Neuron (in vitro differentiated cells): Measurements from ENCODE around the gene PTPRG.

Experiments
- H2AFZ ChIP-seq: one replicate; pipeline ENCODE4 v1.6.1; 2013; ENCODE audit warnings: low read depth, mild to moderate bottlenecking, inconsistent platforms, low read length, moderate library complexity
- H3K27me3 ChIP-seq: one replicate; pipeline ENCODE4 v1.6.1; 2013; ENCODE audit warnings: low read length; ENCODE audit not compliant: insufficient read depth
- H3K36me3 ChIP-seq: one replicate; pipeline ENCODE4 v1.6.1; 2013; ENCODE audit warnings: low read length; ENCODE audit not compliant: insufficient read depth
- H3K4me1 ChIP-seq: one replicate; pipeline ENCODE4 v1.6.1; 2013; ENCODE audit warnings: low read length; ENCODE audit not compliant: insufficient read depth
- H3K4me3 ChIP-seq: 2 replicates; pipeline ENCODE4 v1.5.1; 2013; ENCODE audit warnings: mild to moderate bottlenecking, low read length, moderate library complexity
- H3K9me3 ChIP-seq: one replicate; pipeline ENCODE4 v1.6.1; 2013; ENCODE audit warnings: low read length

The PTPRG gene

DNA sequence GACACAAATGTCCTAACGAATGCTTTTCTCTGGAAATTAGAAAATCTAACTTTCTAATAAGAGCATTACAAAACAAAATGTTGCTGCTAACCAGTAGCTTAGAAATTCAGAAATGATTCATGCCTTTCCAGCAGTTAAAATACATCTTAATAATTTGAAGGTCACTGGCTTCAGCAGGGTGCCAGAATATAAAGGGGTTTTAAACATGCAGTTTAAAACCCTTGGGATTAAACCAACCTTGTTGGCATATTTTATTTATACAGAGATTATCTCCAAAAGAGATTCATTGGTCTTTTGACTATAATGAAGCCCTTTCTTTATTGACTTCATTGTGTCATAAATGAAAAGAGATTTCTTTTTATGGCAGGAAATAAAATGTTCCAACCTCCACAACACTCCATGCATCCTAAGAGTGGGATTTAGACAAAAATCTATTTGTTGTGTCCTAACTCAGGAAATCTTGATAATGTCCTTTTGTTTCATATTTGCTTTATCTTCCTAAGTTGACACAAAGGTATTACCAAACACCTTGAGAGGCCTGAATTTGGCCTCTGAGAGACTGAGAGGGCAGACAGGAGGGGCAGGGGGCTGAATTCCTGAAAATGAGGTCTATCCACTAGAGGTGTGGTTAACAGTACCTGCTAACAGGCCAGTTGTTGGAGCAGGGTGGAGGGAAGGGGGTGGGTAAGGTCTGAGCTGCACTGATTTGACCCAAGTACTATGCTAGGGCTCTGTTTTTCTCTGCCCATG is 687.5 kb downstream of the PTPRG start:
- Histone ChIP-seq H3K36me3 (no peaks in the 10 kb centered on the region), H2AFZ (no peak overlapping the region), H3K4me1 (peaks cover 30% of the 10 kb centered on the region), H3K4me3 (no peak overlapping the region), H3K27me3 (no peaks in the 10 kb centered on the region), H3K9me3 (no peaks in the 10 kb centered on the region)

DNA sequence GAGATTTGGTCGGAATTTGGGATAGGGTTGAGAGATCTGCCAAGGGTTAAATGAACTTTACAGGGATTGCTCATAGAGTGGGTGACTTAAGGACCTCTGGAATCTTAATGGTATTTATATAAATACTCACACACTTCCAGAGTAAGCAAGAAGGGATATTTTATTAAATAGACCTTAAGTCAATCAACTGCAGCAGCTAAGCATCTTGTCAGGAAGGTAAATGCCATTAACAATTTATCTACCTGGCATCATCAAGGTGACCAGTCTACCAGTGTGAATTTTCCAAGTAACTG is 688.1 kb downstream of the PTPRG start:
- H3K4me3 ChIP-seq: no peak overlapping the region
- no peak overlapping the region for H2AFZ ChIP-seq
- no peaks in the 10 kb centered on the region for H3K27me3 ChIP-seq
- no peaks in the 10 kb centered on the region for H3K36me3 ChIP-seq
- peaks cover 30% of the 10 kb centered on the region for H3K4me1 ChIP-seq
- H3K9me3 ChIP-seq: no peaks in the 10 kb centered on the region

DNA sequence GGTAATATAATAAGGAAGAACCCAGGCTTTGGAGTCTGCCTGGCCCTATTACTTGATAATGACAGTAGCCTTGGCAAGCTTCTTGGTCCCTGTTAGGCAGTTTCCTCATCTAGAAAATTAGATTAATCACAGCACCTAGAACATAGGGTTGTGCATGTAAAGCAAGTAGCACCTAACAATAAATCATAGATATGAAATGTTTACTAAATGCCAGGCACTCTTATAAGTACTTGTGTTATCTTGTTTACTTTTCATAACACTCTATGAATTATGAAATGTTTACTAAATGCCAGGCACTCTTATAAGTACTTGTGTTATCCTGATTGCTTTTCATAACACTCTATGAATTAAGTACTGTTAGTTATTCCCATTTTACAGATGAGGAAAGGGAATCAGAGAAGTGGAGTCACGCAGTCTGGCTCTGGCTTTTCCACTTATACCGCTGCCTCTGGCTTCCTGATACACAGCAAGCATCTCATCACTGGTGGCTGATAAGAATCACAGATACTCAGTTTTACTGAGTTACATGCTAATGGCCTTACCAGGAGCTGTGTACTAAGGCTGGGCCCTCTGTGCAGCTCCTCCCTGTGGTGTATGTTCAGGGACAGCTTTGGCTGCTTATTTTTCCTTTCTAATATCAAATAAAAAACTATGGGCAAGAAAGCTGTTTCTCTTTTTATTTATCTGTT is 688.6 kb downstream of the PTPRG start:
- Histone ChIP-seq H3K36me3 (no peaks in the 10 kb centered on the region), H3K4me1 (peaks cover 30% of the 10 kb centered on the region), H3K4me3 (no peak overlapping the region), H3K9me3 (no peaks in the 10 kb centered on the region), H2AFZ (no peak overlapping the region), H3K27me3 (no peaks in the 10 kb centered on the region)

DNA sequence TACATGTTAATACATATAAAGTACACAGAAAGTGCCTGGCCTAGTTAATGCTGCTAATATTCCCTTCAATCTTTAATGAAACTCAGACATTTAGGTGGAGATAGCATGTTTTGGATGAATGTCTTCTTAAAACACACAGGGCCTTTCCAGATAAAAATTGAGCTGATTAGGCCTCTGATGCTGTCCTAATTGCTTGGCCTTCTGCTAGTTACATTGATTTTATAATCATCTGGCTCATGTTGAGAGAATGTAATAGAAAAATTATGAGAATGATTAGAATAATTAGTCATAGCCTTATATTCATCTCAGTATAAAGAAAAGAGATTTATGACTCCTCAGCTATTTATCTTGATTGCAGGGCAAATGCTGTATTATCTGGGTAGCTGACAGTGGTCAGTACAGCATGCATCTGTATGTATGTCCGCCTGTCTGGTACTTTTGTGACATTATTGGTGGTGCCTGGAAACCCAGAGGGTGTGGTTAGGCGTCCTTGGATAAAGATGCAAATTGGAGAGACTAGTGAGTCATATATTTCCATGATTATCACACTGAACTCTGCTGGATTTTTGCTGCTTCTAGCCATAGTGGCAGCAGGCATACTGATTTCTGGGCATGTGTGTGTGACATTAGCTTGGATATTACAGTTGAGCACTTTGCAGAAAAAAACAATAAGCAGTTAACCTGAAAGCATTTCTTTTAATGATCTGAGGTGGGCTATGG is 691.2 kb downstream of the PTPRG start:
- Histone ChIP-seq H3K4me1 (peaks cover 21% of the 10 kb centered on the region), H3K27me3 (no peaks in the 10 kb centered on the region), H3K36me3 (no peaks in the 10 kb centered on the region), H3K9me3 (no peaks in the 10 kb centered on the region), H3K4me3 (no peak overlapping the region), H2AFZ (no peak overlapping the region)

DNA sequence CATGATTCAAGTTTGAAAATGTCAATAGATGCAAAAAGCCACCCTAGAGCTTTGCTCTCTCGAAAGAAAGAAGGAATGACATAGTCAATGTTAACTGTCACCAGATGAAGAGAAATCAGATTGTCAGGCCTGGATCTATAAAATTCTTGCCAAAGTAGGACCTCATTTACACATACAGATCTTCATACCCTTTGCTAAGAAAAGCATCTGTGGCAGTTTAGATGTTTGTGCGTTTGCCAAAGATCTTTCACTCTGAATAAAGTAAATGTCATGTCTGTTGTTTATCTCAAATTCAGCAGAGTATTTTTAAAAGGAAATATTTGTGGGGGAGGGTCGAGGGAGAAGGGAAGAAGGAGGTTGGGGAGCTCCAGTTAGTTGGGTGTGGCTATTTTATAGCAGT is 692.6 kb downstream of the PTPRG start:
- no peaks in the 10 kb centered on the region for H3K9me3 ChIP-seq
- H3K36me3 ChIP-seq: no peaks in the 10 kb centered on the region
- H3K27me3 ChIP-seq: no peaks in the 10 kb centered on the region
- no peak overlapping the region for H2AFZ ChIP-seq
- H3K4me3 ChIP-seq: no peak overlapping the region
- peaks cover 11% of the 10 kb centered on the region for H3K4me1 ChIP-seq

DNA sequence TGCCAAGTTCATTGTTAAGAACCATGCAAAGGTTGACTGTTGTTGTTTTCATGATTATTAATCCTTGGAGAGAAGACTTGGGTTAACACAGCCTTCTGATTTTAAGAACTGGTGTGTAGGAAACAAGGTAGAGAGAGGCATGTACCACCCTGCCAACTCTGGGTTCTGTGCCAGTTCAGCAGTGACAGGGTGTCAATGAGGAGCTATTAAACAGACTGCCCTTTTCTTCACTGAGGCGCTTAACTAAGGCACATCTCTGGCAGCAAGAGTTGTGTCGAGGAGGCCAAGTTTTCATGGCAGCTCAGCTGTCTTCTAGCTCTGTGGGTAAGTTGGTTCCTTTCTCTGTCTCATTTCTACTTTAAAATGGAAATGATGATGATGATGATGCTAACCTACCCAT is 694.4 kb downstream of the PTPRG start:
- no peaks in the 10 kb centered on the region for H3K9me3 ChIP-seq

DNA sequence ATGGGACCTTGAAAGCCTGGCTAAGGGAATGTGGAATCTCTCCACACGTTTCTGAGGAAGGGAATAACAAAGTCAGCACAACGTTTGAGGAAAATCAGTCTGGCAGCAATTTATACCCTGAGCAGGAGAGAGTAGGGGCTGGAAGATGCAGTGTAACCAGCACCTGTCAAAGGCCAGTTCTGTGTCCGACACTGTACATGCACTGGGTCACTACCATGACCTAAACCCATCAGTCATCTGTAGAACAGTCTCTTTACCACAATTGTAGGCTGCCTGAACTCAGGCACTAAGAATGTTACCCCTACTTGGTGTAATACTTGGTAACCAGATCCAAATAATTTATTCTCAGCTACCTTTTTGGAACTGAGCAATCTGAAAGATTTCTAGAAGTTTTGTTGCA is 698.6 kb downstream of the PTPRG start:
- H2AFZ ChIP-seq: no peak overlapping the region
- peaks cover 21% of the 10 kb centered on the region for H3K4me1 ChIP-seq
- H3K9me3 ChIP-seq: no peaks in the 10 kb centered on the region
- no peaks in the 10 kb centered on the region for H3K27me3 ChIP-seq
- peaks cover 9% of the 10 kb centered on the region for H3K36me3 ChIP-seq
- no peak overlapping the region for H3K4me3 ChIP-seq

More for the DNA sequence above, 694.4 kb downstream of the PTPRG start:
- Histone ChIP-seq H2AFZ (no peak overlapping the region), H3K36me3 (no peaks in the 10 kb centered on the region), H3K27me3 (no peaks in the 10 kb centered on the region), H3K4me3 (no peak overlapping the region), H3K4me1 (peaks cover 17% of the 10 kb centered on the region)

DNA sequence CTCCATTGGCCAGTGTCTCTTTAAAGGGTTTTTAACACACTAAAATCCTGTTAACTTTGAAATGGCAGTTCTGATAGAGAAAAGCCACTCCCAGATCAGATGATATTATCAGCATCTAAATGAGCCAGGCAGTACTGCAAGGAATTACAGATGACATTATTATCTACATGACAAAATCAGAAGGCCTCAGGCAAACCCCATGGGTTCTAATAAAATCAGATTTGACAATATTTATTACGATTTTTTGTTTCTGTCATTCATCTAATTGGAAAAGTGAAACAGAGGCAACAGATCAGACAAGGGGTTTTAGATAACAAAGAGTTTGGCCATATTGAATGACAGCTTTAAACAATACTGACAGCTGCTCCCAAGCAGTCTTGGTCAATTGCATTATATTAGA is 699.3 kb downstream of the PTPRG start:
- Histone ChIP-seq H2AFZ (no peak overlapping the region), H3K36me3 (peaks cover 11% of the 10 kb centered on the region), H3K4me3 (no peak overlapping the region), H3K27me3 (no peaks in the 10 kb centered on the region), H3K9me3 (no peaks in the 10 kb centered on the region), H3K4me1 (peaks cover 21% of the 10 kb centered on the region)

DNA sequence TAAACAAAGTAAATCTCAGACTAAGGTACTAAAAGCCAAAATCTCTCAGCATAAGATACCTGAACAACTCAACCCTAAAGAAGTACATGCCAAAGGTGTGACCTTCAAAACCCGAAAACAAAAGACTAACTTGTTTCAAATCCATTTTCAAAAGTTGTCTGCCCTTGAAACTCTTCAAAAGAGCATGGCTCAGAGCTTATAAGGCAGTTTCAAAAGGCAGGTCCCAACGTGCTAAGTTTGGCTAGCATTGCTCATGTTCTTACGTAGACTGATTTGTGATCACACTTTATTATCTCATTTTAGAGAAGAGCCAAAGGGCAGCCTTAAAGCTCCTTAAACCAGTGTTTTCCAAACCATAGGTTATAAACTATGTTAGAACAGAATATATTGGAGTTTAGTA is 699.8 kb downstream of the PTPRG start:
- Histone ChIP-seq H3K36me3 (peaks cover 11% of the 10 kb centered on the region), H3K4me3 (no peak overlapping the region), H2AFZ (no peak overlapping the region)

DNA sequence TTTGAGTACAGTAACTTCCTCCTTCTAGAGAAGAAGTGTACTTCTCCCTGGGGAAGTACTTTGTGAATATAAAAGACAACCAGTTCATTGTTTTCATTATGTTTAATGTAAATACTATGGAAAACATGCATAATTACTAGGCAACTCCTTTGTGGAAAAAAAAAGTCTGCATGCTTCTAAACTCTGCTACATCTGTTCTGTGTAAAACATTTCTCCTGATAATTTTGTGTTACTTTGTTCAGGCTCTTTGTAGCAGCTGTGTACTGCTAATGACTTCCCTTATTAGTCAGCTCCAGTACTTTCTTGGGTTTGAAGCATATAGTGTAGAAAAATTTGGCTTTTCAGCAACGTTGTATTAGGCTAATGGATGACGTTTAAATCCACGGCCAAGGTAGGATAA is 700.4 kb downstream of the PTPRG start:
- H2AFZ ChIP-seq: no peak overlapping the region
- H3K36me3 ChIP-seq: peaks cover 11% of the 10 kb centered on the region

More for the DNA sequence above, 699.8 kb downstream of the PTPRG start:
- Histone ChIP-seq H3K27me3 (no peaks in the 10 kb centered on the region), H3K9me3 (no peaks in the 10 kb centered on the region), H3K4me1 (peaks cover 21% of the 10 kb centered on the region)

DNA sequence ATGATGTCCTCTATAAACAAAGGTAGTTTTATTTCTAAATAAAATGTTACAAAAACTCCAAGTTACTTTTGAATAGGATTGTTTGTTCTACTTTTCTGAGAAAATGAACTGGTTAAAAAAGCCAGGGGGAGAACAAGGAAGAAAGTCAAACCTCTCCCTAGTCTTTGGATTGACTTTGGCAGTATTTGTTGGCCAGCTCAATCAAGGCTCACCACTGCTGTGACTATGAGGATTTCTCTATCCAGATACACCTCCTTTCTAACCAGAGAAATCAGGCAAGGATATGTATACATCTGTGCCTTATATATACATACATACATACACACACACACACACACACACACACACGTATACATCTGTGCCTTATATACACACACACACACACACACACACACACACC is 704.2 kb downstream of the PTPRG start:
- Histone ChIP-seq H3K9me3 (no peaks in the 10 kb centered on the region), H3K4me1 (peaks cover 14% of the 10 kb centered on the region), H3K4me3 (no peak overlapping the region), H3K36me3 (peaks cover 20% of the 10 kb centered on the region), H3K27me3 (no peaks in the 10 kb centered on the region), H2AFZ (no peak overlapping the region)

More for the DNA sequence above, 700.4 kb downstream of the PTPRG start:
- Histone ChIP-seq H3K27me3 (no peaks in the 10 kb centered on the region), H3K4me1 (peaks cover 21% of the 10 kb centered on the region), H3K4me3 (no peak overlapping the region), H3K9me3 (no peaks in the 10 kb centered on the region)

DNA sequence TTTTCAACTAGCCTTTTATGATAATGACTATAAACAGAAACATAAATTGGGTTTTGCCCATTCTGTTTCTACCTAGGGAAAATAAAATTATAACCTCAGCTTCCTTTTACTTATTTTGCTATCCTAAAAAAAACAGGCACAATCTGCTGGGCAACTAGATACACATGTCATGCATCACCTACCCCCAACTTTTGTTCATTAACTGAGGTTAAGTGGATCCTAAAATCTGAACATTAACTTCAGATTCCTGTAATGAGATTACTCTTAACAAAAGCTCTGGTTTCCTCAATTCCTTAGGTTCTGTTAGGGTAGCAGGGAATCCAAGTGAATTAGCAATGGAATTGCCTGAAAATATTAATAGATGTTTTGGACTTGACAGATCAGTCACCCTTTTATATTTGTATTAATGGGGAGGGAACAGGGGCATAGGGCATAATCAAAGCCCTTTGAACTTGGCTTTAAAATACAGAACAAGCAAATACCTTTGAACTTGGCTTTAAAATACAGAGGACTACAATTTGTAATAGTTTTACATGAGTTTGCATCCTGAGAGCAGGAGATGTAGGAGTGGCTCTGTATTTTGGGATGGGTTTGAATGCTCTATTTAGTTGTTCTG is 705.4 kb downstream of the PTPRG start:
- Histone ChIP-seq H2AFZ (no peak overlapping the region), H3K36me3 (peaks cover 23% of the 10 kb centered on the region), H3K4me1 (peaks cover 2% of the 10 kb centered on the region), H3K4me3 (no peak overlapping the region), H3K27me3 (no peaks in the 10 kb centered on the region), H3K9me3 (no peaks in the 10 kb centered on the region)

DNA sequence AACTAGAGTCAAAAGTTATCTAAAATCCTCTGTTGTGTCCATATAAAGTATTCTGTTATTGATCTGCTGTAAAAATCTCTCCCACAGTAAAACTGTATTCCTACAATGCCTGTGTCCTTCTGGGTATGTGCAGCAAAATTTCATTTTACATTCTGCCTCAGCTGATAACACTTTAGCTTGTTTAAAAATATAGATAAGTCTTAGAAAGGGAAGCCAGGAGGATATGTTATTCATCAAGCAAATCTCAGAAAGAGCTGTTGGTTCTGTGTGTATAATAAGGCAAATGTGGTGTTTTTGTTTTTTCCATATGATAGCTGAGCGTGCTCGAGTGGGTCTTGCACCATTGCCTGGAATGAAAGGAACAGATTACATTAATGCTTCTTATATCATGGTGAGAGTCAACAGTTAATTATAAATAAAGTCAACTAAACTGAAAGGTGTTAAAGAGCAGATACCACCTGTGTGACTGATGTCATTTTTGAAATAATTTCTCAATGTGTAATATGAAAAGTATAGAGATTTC is 715.3 kb downstream of the PTPRG start:
- H3K9me3 ChIP-seq: no peaks in the 10 kb centered on the region
- no peaks in the 10 kb centered on the region for H3K4me1 ChIP-seq
- no peak overlapping the region for H2AFZ ChIP-seq
- no peaks in the 10 kb centered on the region for H3K27me3 ChIP-seq
- H3K36me3 ChIP-seq: peaks cover 45% of the 10 kb centered on the region
- no peak overlapping the region for H3K4me3 ChIP-seq
